ENCODE results near the gene ZBTB7C. TPM values are rescaled to one million over a fixed set of nuclear protein-coding genes. Genes with fewer than 3 reads are reported as not detected.

Gene ZBTB7C
- total RNA-seq, 2 donors from 2014 or later, result 0.04 to 0.40 TPM

- Mint-ChIP-seq H3K4me1 (no peaks in the 10 kb centered on the region), H3K36me3 (ENCODE audit: low read depth) (no peaks in the 10 kb centered on the region), H3K4me3 (no peak overlapping the region), H3K9me3 (no peaks in the 10 kb centered on the region), H3K27ac (no peak overlapping the region), H3K27me3 (peaks cover 41% of the 10 kb centered on the region)
- no peak for ATAC-seq (replicated peaks)
Observed at GRCh38 chr18:48202350-48203260, 206.6 kb downstream of the ZBTB7C start.

DNA sequence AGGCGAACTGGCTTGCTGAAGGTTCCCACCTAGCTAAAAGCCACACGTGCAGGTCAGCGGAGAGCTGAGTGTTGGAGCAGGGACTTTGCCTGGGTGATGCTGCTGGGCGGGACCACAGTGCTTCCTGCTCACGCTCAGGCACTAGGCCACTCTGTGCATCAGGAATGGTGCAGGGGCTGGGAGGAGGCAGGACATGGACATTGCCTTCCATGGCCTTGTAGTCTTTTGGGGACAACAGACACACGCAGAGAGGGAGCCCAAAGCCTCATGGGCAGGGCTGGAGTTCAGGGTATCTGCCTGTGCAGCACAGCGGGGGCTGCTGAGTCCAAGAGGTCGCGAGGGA, 207.2 kb downstream of the ZBTB7C start:
- no peaks in the 10 kb centered on the region for H3K9me3 Mint-ChIP-seq

DNA sequence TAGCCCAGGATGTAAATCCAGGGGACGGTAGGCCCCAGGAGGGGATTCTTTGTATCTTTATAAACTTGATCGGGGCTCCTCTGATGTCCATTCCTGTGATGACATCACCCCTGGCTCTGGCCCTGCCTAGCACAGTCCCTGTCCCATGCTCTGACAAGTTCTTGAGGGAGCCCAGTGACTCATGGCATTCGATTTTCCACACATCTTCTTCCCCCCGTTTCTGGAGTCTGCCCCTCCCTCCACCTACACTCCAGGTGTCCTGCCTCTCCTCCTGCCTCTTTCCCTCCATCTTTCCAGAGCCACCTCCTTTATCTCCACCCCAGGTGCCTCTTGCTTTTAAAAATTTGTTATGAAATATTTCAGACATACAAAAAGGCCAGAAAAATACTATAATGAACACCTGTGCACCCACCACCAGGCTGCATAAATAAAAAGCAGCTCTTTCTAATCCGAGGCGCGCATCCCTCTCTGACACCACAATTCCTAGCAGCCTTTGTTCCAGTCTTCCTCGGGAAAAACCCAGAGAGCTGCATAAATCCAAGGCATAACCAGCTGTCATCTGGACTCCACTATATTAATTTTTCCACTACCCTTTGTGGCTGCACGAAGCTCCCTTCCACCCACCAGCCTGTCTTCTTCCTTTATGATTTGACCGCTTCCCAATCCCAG, 207.7 kb downstream of the ZBTB7C start:
- H3K27me3 Mint-ChIP-seq, result peaks cover 38% of the 10 kb centered on the region
- H3K9me3 Mint-ChIP-seq, result no peaks in the 10 kb centered on the region
- no peak overlapping the region for H3K4me3 Mint-ChIP-seq
- no peaks in the 10 kb centered on the region for H3K4me1 Mint-ChIP-seq
- H3K36me3 Mint-ChIP-seq (ENCODE audit: low read depth), result no peaks in the 10 kb centered on the region
- ATAC-seq (replicated peaks), result no peak
- no peak overlapping the region for H3K27ac Mint-ChIP-seq

More for the DNA sequence above, 207.2 kb downstream of the ZBTB7C start:
- no peaks in the 10 kb centered on the region for H3K36me3 Mint-ChIP-seq (ENCODE audit: low read depth)
- no peak overlapping the region for H3K27ac Mint-ChIP-seq
- H3K4me1 Mint-ChIP-seq, result no peaks in the 10 kb centered on the region
- no peak overlapping the region for H3K4me3 Mint-ChIP-seq
- H3K27me3 Mint-ChIP-seq, result peaks cover 41% of the 10 kb centered on the region
- ATAC-seq (replicated peaks), result no peak

DNA sequence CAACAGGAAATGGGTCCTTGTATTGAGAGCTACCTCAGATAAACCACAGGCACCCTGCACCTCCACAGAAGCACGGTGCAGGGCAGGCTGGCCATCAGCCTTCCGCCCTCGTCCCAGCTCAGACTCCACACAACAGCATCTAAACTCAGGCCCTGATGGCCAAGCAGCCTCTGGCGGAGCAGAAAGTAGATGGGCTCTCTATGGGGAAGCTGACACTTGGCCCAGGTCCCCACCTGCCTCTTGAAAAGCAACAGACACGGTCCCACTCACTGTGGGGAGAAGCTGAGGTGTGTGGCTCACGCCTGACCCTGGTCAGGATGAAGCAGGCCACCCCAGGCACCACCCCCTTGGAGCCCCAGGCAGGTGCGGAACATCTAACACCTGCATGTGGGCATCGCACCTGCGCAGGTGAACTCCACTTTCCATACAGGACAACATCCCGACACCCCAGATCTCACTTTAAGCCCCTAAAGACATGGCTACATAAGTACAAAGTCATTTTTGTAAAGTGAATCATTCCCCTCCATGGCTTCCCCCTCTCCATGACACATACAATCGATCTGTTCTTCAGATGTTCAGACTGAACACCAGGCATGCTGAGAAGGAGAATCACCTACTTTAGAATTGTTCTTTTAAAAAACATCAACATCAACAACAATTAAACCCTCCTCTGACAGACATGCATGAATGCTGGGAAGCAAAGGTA, 208.4 kb downstream of the ZBTB7C start:
- no peak overlapping the region for H3K27ac Mint-ChIP-seq
- no peaks in the 10 kb centered on the region for H3K4me1 Mint-ChIP-seq
- H3K27me3 Mint-ChIP-seq, result peaks cover 38% of the 10 kb centered on the region
- H3K9me3 Mint-ChIP-seq, result no peaks in the 10 kb centered on the region
- ATAC-seq (replicated peaks), result no peak
- H3K4me3 Mint-ChIP-seq, result no peak overlapping the region
- no peaks in the 10 kb centered on the region for H3K36me3 Mint-ChIP-seq (ENCODE audit: low read depth)

DNA sequence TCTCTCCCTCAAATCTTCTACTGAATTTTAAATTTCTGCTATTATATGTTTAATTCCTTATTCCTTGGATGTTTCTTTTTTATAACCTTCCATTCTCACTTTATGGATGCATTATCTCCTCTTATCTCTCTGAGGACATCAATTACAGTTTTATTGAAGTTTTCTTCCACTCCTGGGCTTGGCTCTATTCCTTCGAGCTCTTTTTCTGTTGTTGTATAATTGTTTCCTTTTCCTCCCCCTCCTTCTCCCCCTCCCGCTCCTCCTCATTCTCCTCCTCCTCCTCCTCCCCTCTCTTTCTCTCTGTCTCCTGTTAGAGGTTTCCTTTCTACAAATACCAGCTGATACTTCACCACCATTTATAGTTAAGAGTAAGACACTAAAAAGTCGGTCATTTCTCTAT, 209.8 kb downstream of the ZBTB7C start:
- Mint-ChIP-seq H3K9me3 (no peaks in the 10 kb centered on the region), H3K36me3 (ENCODE audit: low read depth) (no peaks in the 10 kb centered on the region), H3K27ac (no peak overlapping the region)

GRCh38 chr18:48197819-48198218, 211.4 kb downstream of the ZBTB7C start:
- Mint-ChIP-seq H3K27ac (no peak overlapping the region), H3K36me3 (ENCODE audit: low read depth) (no peaks in the 10 kb centered on the region), H3K4me3 (no peak overlapping the region), H3K27me3 (peaks cover 39% of the 10 kb centered on the region), H3K4me1 (no peaks in the 10 kb centered on the region), H3K9me3 (no peaks in the 10 kb centered on the region)
- peak; percentile 40 for ATAC-seq (replicated peaks)

More for the DNA sequence above, 209.8 kb downstream of the ZBTB7C start:
- Mint-ChIP-seq H3K4me3 (no peak overlapping the region), H3K27me3 (peaks cover 40% of the 10 kb centered on the region), H3K4me1 (no peaks in the 10 kb centered on the region)
- ATAC-seq (replicated peaks), result no peak

DNA sequence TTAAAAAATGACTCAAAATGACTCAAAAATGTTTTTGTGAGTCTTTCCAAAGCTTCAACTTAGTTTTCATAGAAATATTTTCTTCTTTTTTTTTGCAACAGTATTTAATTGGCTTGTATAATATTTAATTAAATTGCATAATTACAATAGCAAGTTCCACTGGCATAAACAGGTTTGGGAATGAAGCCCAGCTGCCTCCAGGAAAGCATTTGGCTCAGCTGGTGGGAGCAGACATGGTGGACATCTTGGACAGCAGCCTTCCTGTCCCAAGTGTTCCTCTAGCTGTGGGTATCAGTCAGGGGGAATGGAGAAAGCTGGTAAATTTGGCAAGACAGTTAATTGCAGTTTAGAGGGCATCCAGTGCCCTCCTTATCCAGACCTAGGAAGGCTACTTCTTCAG, 213.4 kb downstream of the ZBTB7C start:
- ATAC-seq (replicated peaks), result no peak
- Mint-ChIP-seq H3K27me3 (peaks cover 30% of the 10 kb centered on the region), H3K27ac (no peak overlapping the region), H3K9me3 (no peaks in the 10 kb centered on the region), H3K36me3 (ENCODE audit: low read depth) (no peaks in the 10 kb centered on the region), H3K4me3 (no peak overlapping the region), H3K4me1 (no peaks in the 10 kb centered on the region)

DNA sequence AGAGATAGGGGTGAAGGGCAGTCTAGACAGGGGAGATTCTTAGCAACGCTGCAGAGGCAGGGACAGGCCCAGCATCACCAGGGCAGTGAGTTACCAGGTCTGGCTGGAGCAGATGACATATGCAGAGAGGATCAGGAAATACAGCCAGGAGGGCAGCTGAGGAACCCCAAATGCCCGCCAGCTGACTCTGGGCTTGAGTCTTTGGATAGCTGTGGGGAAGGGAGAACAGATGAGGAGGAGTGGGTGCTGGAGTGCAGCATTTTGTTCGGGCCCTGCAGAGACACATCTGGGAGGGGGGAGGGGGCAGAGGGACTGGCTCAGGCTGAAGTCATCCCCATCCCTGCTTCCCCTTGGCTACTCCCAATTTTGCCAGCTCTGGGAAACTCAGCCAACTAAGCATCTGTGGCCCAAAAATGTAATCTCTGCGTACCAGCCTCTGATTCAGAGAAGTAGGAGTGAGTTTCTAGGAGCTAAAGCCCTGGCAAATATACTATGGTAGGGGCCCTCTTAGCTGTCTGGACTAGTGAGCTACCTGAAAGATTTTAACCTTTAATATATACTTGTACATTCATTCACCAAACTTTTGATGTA, 214.5 kb downstream of the ZBTB7C start:
- Mint-ChIP-seq H3K9me3 (no peaks in the 10 kb centered on the region), H3K27ac (no peak overlapping the region), H3K36me3 (ENCODE audit: low read depth) (no peaks in the 10 kb centered on the region)

GRCh38 chr18:48193521-48194492, 215.4 kb downstream of the ZBTB7C start:
- no peaks in the 10 kb centered on the region for H3K9me3 Mint-ChIP-seq
- no peaks in the 10 kb centered on the region for H3K4me1 Mint-ChIP-seq
- peaks cover 19% of the 10 kb centered on the region for H3K27me3 Mint-ChIP-seq
- ATAC-seq (replicated peaks), result no peak
- no peak overlapping the region for H3K27ac Mint-ChIP-seq
- no peaks in the 10 kb centered on the region for H3K36me3 Mint-ChIP-seq (ENCODE audit: low read depth)
- H3K4me3 Mint-ChIP-seq, result no peak overlapping the region

More for the DNA sequence above, 214.5 kb downstream of the ZBTB7C start:
- no peak for ATAC-seq (replicated peaks)
- Mint-ChIP-seq H3K4me3 (no peak overlapping the region), H3K4me1 (no peaks in the 10 kb centered on the region), H3K27me3 (peaks cover 27% of the 10 kb centered on the region)

- Mint-ChIP-seq H3K9me3 (no peaks in the 10 kb centered on the region), H3K27ac (no peak overlapping the region), H3K4me3 (no peak overlapping the region), H3K36me3 (ENCODE audit: low read depth) (no peaks in the 10 kb centered on the region), H3K4me1 (no peaks in the 10 kb centered on the region), H3K27me3 (peaks cover 18% of the 10 kb centered on the region)
- no peak for ATAC-seq (replicated peaks)
Observed at GRCh38 chr18:48192542-48192941, 216.6 kb downstream of the ZBTB7C start.

DNA sequence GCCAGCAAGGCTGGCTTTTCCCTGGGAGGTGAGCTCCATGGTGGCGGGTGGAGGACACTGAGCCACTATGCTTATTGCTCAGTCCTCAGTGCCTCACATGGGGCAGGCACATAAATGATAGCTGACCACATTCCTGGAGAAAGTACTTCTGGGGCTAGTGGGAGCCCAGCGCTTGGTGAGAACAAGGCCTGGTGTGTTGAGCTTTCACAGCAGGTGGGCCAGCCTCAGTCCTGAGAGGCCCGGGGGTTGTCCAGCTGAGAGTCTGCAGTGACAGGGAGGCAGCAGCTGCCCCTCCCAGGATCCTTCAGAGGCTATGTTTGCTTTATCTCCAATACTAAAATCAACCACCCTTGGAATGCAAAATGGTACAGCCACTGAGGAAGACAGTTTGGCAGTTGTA, 217.7 kb downstream of the ZBTB7C start:
- Mint-ChIP-seq H3K9me3 (no peaks in the 10 kb centered on the region), H3K4me3 (no peak overlapping the region), H3K27me3 (peaks cover 20% of the 10 kb centered on the region), H3K36me3 (ENCODE audit: low read depth) (no peaks in the 10 kb centered on the region), H3K4me1 (no peaks in the 10 kb centered on the region), H3K27ac (no peak overlapping the region)
- no peak for ATAC-seq (replicated peaks)

GRCh38 chr18:48190994-48191393, 218.2 kb downstream of the ZBTB7C start:
- Mint-ChIP-seq H3K27ac (no peak overlapping the region), H3K27me3 (peaks cover 25% of the 10 kb centered on the region), H3K4me3 (no peak overlapping the region), H3K36me3 (ENCODE audit: low read depth) (no peaks in the 10 kb centered on the region), H3K9me3 (no peaks in the 10 kb centered on the region), H3K4me1 (no peaks in the 10 kb centered on the region)
- no peak for ATAC-seq (replicated peaks)

- no peak for ATAC-seq (replicated peaks)
- Mint-ChIP-seq H3K36me3 (ENCODE audit: low read depth) (no peaks in the 10 kb centered on the region), H3K4me3 (no peak overlapping the region), H3K27me3 (peaks cover 31% of the 10 kb centered on the region), H3K27ac (no peak overlapping the region), H3K9me3 (no peaks in the 10 kb centered on the region), H3K4me1 (no peaks in the 10 kb centered on the region)
Observed at GRCh38 chr18:48188609-48189008, 220.6 kb downstream of the ZBTB7C start.
